OCI-LY3 (cell line): ENCODE results near the gene PHLPP2.

Source experiments
- H2AFZ ChIP-seq: fragments of 200-600, 300-600 bp; shearing (Covaris generic); 2 replicates; pipeline ENCODE4 v1.6.0; 2014; ENCODE audit warnings: antibody characterized with exemption, low read depth, low read length
- H3K27ac ChIP-seq: fragments of 200-600, 300-600 bp; sonication (generic); 2 replicates; pipeline ENCODE4 v1.5.1; 2014; ENCODE audit warnings: mild to moderate bottlenecking, low read length, moderate library complexity, mixed read lengths
- H3K27me3 ChIP-seq: fragments of 200-600, 300-600 bp; sonication (generic); 2 replicates; pipeline ENCODE4 v1.6.1; 2014; ENCODE audit warnings: low read depth, low read length, mixed read lengths
- H3K36me3 ChIP-seq: fragments of 200-600, 300-600 bp; sonication (generic); replicated peaks from 2 replicates; pipeline ENCODE3; 2014; ENCODE audit warnings: low read depth, low read length, mixed read lengths
- H3K4me1 ChIP-seq: fragments of 300-600, 200-600 bp; sonication (generic); 2 replicates; pipeline ENCODE4 v1.6.1; 2014; ENCODE audit warnings: low read length, mixed read lengths
- H3K4me2 ChIP-seq: fragments of 200-600, 300-600 bp; sonication (generic); 2 replicates; pipeline ENCODE4 v1.6.1; 2014; ENCODE audit warnings: low read length, mixed read lengths
- H3K4me3 ChIP-seq: fragments of 300-600, 200-600 bp; sonication (generic); 2 replicates; pipeline ENCODE4 v1.5.1; 2014; ENCODE audit warnings: antibody characterized with exemption, mild to moderate bottlenecking, low read length, moderate library complexity
- H3K79me2 ChIP-seq: fragments of 300-600, 200-600 bp; shearing (Covaris generic); 2 replicates; pipeline ENCODE4 v1.6.1; 2014; ENCODE audit warnings: mild to moderate bottlenecking, low read length, mixed read lengths
- H3K9ac ChIP-seq: fragments of 300-600, 200-600 bp; shearing (Covaris generic); 2 replicates; pipeline ENCODE4 v1.6.0; 2014; ENCODE audit warnings: mild to moderate bottlenecking, low read length, moderate library complexity
- H3K9me3 ChIP-seq: fragments of 200-600, 300-600 bp; shearing (Covaris generic); 2 replicates; pipeline ENCODE4 v1.6.1; 2014; ENCODE audit warnings: low read length, mixed read lengths; ENCODE audit not compliant: insufficient read depth
- H4K20me1 ChIP-seq: fragments of 200-600, 300-600 bp; sonication (generic); 2 replicates; pipeline ENCODE4 v1.6.1; 2016; ENCODE audit warnings: low read length, mixed read lengths; ENCODE audit not compliant: insufficient read depth
- CTCF ChIP-seq: fragments of 200-600, 300-600 bp; sonication (generic); IDR thresholded peaks from 2 replicates; pipeline ENCODE4 v1.5.1; 2014; ENCODE audit warnings: antibody characterized with exemption, low read length, low read depth
- EZH2phosphoT487 ChIP-seq: fragments of 200-600 bp; shearing (Covaris generic); IDR thresholded peaks from 2 replicates; pipeline ENCODE4 v1.6.1; 2018; ENCODE audit warnings: antibody characterized with exemption, mixed run types, low read depth

Gene PHLPP2

DNA sequence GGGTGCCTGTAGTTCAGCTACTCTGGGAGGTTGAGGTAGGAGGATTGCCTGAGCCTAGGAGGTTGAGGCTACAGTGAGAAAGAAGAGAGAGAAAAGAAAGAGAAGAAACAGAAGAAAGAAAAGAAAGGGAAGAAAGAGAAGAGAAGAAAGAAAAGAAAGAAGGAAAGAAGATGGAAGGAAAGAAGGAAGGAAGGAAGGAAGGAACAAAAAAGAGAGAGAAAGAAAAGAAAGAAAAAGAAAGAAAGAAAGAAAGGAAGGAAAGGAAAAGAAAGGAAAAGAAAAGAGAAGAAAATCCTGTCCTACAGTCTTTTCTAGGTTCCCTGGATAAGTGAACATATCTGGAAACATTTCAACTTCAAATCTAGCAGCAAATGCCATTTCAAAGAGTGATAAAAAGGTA lies 29.6 kb upstream of the PHLPP2 start:
- Histone ChIP-seq H3K4me3 (no peak overlapping the region), H3K36me3 (peaks cover 43% of the 10 kb centered on the region), H3K4me1 (peaks cover 10% of the 10 kb centered on the region), H3K27ac (no peak overlapping the region), H3K9me3 (no peaks in the 10 kb centered on the region), H2AFZ (no peak overlapping the region), H3K4me2 (no peak overlapping the region), H3K9ac (no peak overlapping the region), H3K79me2 (no peaks in the 10 kb centered on the region), H3K27me3 (no peaks in the 10 kb centered on the region), H4K20me1 (peaks cover 12% of the 10 kb centered on the region)
- TF ChIP-seq CTCF (no peak), EZH2phosphoT487 (no peak)

GRCh38 chr16:71748226-71748625 lies 23.7 kb upstream of the PHLPP2 start:
- Histone ChIP-seq H3K27me3 (no peaks in the 10 kb centered on the region), H4K20me1 (peaks cover 2% of the 10 kb centered on the region; the same call in 1 of the 2 replicates), H3K9me3 (no peaks in the 10 kb centered on the region), H3K79me2 (no peaks in the 10 kb centered on the region), H2AFZ (no peak overlapping the region), H3K4me2 (no peak overlapping the region), H3K36me3 (peaks cover 30% of the 10 kb centered on the region), H3K4me1 (peaks cover 5% of the 10 kb centered on the region), H3K27ac (no peak overlapping the region), H3K9ac (no peak overlapping the region), H3K4me3 (no peak overlapping the region)
- no peak for TF ChIP-seq CTCF
- TF ChIP-seq EZH2phosphoT487: no peak

DNA sequence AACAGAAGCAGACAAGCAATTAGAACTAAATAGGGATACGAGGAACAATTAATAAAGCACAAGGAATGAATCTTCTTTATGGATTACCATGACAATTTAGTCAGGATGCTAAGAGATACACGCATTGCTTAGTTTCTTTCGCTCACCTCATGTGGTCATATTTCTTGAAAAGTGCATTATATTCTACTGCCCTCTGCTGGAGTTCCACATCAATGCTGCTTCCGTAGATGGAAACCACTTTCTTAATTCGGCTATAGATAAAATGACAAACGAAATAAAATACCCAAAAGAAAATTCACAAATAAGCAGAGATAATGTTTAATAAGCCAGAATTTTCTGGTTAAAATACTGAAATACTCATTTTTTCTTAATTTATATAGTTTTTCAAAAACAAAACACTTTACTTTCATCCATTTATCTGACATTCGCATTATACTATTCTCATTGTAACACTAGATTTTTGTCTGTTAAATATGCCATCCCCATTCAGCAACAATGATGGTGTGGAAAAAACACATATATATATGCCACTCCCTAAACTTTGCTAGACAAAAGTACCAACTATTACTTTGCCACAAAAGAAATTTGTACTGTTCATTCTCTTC lies 22.0 kb upstream of the PHLPP2 start:
- H3K9ac ChIP-seq: no peak overlapping the region
- H3K27ac ChIP-seq: no peak overlapping the region
- no peaks in the 10 kb centered on the region for H3K27me3 ChIP-seq
- no peaks in the 10 kb centered on the region for H3K79me2 ChIP-seq
- H3K9me3 ChIP-seq: no peaks in the 10 kb centered on the region
- peaks cover 31% of the 10 kb centered on the region for H3K36me3 ChIP-seq
- no peak overlapping the region for H2AFZ ChIP-seq
- H3K4me1 ChIP-seq: no peaks in the 10 kb centered on the region
- no peaks in the 10 kb centered on the region for H4K20me1 ChIP-seq
- no peak overlapping the region for H3K4me2 ChIP-seq
- TF ChIP-seq CTCF (peak; percentile 78), EZH2phosphoT487 (no peak)
- H3K4me3 ChIP-seq: no peak overlapping the region

DNA sequence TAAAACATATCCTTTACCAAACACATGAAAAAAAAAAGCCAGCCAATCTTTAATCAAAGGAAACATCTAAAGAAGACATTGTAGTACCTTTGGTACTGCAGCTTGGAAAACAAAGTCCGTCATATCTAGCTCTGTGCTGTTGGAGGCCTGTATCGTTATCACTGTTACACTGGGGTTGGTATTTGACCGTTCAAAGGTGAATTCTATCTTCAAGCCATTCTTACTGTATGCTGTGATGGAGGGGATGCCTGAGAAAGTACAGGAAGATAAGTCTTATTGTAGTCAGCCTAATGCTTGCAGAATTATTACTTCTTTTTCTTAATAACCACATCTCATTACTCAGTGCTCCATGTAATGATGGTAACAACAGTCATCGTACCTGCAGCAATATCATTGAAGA lies 14.4 kb upstream of the PHLPP2 start:
- no peaks in the 10 kb centered on the region for H3K79me2 ChIP-seq
- H3K9ac ChIP-seq: no peak overlapping the region
- H3K27ac ChIP-seq: no peak overlapping the region
- TF ChIP-seq CTCF (no peak), EZH2phosphoT487 (no peak)
- H3K27me3 ChIP-seq: no peaks in the 10 kb centered on the region
- H3K36me3 ChIP-seq: peaks cover 45% of the 10 kb centered on the region
- H3K4me2 ChIP-seq: no peak overlapping the region
- H3K4me3 ChIP-seq: no peak overlapping the region
- H4K20me1 ChIP-seq: no peaks in the 10 kb centered on the region
- no peak overlapping the region for H2AFZ ChIP-seq
- H3K9me3 ChIP-seq: no peaks in the 10 kb centered on the region
- H3K4me1 ChIP-seq: no peaks in the 10 kb centered on the region
